HEK293 (cell line): ENCODE data around the gene RNF215.

Experiments
- CTCF ChIA-PET: fragments of 350-600 bp; formaldehyde crosslinking; extraction: SDS; loops from one replicate; lab custom pipeline; 2021; ENCODE audit warnings: antibody characterized with exemption; lab: Yijun Ruan, JAX
- POLR2A ChIA-PET: fragments of 300-600 bp; formaldehyde crosslinking; extraction: SDS; loops from one replicate; lab custom pipeline; 2020; ENCODE audit warnings: antibody characterized with exemption, inconsistent platforms; lab: Yijun Ruan, JAX
- H3K27ac ChIP-seq: fragments of 200-500 bp; sonication (Bioruptor generic); 2 replicates; pipeline ENCODE4 v1.5.1; 2014; ENCODE audit warnings: low read depth, low read length, control low read depth, inconsistent platforms; ENCODE audit errors: extremely low read depth
- H3K36me3 ChIP-seq, 2 experiments: fragments of 200-500 bp in 1 of 2; sonication (Bioruptor generic) in 1 of 2; 1 replicate in 1 of 2; 2 replicates in 1 of 2; pipeline ENCODE4 v1.5.1; 2014 to 2017; ENCODE audit warnings: inconsistent platforms in 2 of 2, low read length in 2 of 2; ENCODE audit not compliant: control insufficient read depth in 2 of 2, insufficient read depth in 1 of 2
- H3K4me1 ChIP-seq: fragments of 200-500 bp; sonication (Bioruptor generic); 2 replicates; pipeline ENCODE4 v1.5.1; 2014; ENCODE audit warnings: mild to moderate bottlenecking, low read length, inconsistent platforms; ENCODE audit not compliant: control insufficient read depth, insufficient read depth
- H3K4me3 ChIP-seq: 2 replicates; pipeline ENCODE4 v1.5.1; 2011; ENCODE audit warnings: low read depth, mild to moderate bottlenecking, control low read depth, low read length, moderate library complexity
- H3K9me3 ChIP-seq: fragments of 200-500 bp; sonication (Bioruptor generic); 2 replicates; pipeline ENCODE4 v1.5.1; 2014; ENCODE audit warnings: low read depth, low read length, inconsistent platforms; ENCODE audit not compliant: control insufficient read depth, insufficient read depth
- KLF16 ChIP-seq: fragments of 450-650 bp; formaldehyde crosslinking; IDR thresholded peaks from 2 replicates; pipeline ENCODE4 v1.5.1; 2017; ENCODE audit warnings: missing biosample characterization, missing genetic modification characterization
- SCRT2 ChIP-seq: fragments of 450-650 bp; formaldehyde crosslinking; IDR thresholded peaks from 2 replicates; pipeline ENCODE4 v1.5.1; 2016; ENCODE audit warnings: missing biosample characterization, missing genetic modification characterization
- ZBTB44 ChIP-seq: fragments of 450-650 bp; IDR thresholded peaks from 2 replicates; pipeline ENCODE4 v1.5.1; 2018; ENCODE audit warnings: missing biosample characterization, mild to moderate bottlenecking, missing genetic modification characterization
- ZFHX2 ChIP-seq: fragments of 450-650 bp; formaldehyde crosslinking; conservative IDR thresholded peaks from 2 replicates; pipeline ENCODE4 v1.5.1; 2016; ENCODE audit warnings: missing biosample characterization, missing genetic modification characterization
- ZNF184 ChIP-seq: fragments of 450-650 bp; IDR thresholded peaks from 2 replicates; pipeline ENCODE4 v1.5.1; 2018; ENCODE audit warnings: missing biosample characterization, mild to moderate bottlenecking, missing genetic modification characterization
- ZNF544 ChIP-seq: fragments of 450-650 bp; formaldehyde crosslinking; IDR thresholded peaks from 2 replicates; pipeline ENCODE4 v1.5.0; 2017; ENCODE audit warnings: missing biosample characterization, missing genetic modification characterization
- ZNF707 ChIP-seq: fragments of 450-650 bp; formaldehyde crosslinking; IDR thresholded peaks from 2 replicates; pipeline ENCODE4 v1.5.1; 2016; ENCODE audit warnings: missing biosample characterization, missing genetic modification characterization
- ZNF777 ChIP-seq: fragments of 450-650 bp; formaldehyde crosslinking; IDR thresholded peaks from 2 replicates; pipeline ENCODE4 v1.5.1; 2017; ENCODE audit warnings: missing biosample characterization, missing genetic modification characterization, borderline replicate concordance
- TF ChIP-seq, protein P1 (sequence below): fragments of 450-650 bp; formaldehyde crosslinking; IDR thresholded peaks from 2 replicates; pipeline ENCODE4 v1.5.1; 2016; ENCODE audit warnings: missing biosample characterization, missing genetic modification characterization

RNF215 gene

GRCh38 chr22:30333707-30334087, 53.5 kb downstream of the RNF215 start:
- no peak overlapping the region for H3K27ac ChIP-seq
- ChIA-PET POLR2A (interaction anchor here (2.2 kb wide), 1 partner anchor 23 kb away, joined by 11 read pairs; the partner anchor contains the start of genes CCDC157 and SF3A1), CTCF (interaction anchor here (0.9 to 1.1 kb wide), 2 partner anchors 46 to 57 kb away, joined by 4 read pairs; no protein-coding TSS in a partner anchor)
- peaks cover 53 to 85% of the 10 kb centered on the region in 2 experiments for H3K36me3 ChIP-seq
- no peaks in the 10 kb centered on the region for H3K4me1 ChIP-seq
- no peak overlapping the region for H3K4me3 ChIP-seq
- TF ChIP-seq ZNF184 (tag by site-specific recombination), result no peak
- no peak for TF ChIP-seq KLF16 (tag by site-specific recombination)
- H3K9me3 ChIP-seq, result no peaks in the 10 kb centered on the region

DNA sequence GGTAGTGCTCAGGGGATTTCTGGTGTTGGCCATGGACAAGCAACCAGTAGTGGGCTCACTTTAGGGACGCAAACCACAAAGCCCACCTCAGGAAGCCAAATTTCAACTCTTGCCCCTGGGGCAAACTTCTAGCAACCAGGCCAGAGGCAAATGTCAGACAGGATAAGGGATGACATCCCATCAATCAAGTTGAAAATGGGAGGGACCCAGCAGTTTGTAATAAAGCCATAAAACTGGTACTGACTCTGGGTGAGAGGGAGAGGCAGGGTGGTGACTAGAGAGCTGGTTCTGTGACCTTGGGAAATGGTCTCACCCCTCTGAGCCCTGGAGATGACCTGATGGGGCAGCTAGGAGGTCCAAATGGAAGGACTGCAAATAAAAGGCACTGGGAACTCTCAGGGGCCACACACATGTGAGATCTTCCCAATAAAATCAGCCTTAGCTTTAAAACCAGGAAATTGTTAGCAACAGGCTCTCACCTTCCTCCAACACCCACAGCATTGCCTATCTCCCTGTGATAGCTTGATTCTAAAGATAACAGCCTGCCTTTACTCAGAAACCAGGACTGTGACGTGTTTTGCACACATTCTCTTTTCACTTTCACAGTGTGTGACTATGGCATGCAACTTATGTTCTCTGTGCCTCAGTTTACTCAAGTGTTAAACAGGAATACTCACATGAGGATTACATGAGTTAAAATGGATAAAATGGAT, 54.1 kb downstream of the RNF215 start:
- CTCF ChIA-PET, result interaction anchor here (0.7 to 1.1 kb wide), 3 partner anchors 45 to 64 kb away, joined by 3 to 4 read pairs (median 4); no protein-coding TSS in a partner anchor
- Histone ChIP-seq H3K27ac (no peak overlapping the region), H3K4me3 (no peak overlapping the region), H3K9me3 (no peaks in the 10 kb centered on the region), H3K4me1 (no peaks in the 10 kb centered on the region), H3K36me3 (peaks cover 48 to 84% of the 10 kb centered on the region in 2 experiments)
- TF ChIP-seq SCRT2 (tag by site-specific recombination) (peak; percentile 23; the same call in 1 of the 2 replicates), ZNF777 (no peak)
- TF ChIP-seq, protein P1, sequence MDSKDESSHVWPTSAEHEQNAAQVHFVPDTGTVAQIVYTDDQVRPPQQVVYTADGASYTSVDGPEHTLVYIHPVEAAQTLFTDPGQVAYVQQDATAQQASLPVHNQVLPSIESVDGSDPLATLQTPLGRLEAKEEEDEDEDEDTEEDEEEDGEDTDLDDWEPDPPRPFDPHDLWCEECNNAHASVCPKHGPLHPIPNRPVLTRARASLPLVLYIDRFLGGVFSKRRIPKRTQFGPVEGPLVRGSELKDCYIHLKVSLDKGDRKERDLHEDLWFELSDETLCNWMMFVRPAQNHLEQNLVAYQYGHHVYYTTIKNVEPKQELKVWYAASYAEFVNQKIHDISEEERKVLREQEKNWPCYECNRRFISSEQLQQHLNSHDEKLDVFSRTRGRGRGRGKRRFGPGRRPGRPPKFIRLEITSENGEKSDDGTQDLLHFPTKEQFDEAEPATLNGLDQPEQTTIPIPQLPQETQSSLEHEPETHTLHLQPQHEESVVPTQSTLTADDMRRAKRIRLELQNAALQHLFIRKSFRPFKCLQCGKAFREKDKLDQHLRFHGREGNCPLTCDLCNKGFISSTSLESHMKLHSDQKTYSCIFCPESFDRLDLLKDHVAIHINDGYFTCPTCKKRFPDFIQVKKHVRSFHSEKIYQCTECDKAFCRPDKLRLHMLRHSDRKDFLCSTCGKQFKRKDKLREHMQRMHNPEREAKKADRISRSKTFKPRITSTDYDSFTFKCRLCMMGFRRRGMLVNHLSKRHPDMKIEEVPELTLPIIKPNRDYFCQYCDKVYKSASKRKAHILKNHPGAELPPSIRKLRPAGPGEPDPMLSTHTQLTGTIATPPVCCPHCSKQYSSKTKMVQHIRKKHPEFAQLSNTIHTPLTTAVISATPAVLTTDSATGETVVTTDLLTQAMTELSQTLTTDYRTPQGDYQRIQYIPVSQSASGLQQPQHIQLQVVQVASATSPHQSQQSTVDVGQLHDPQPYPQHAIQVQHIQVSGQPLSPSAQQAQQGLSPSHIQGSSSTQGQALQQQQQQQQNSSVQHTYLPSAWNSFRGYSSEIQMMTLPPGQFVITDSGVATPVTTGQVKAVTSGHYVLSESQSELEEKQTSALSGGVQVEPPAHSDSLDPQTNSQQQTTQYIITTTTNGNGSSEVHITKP (tag by site-specific recombination), result no peak
- POLR2A ChIA-PET, result interaction anchor here (0.5 to 2.2 kb wide), 2 partner anchors 23 to 251 kb away, joined by 4 to 11 read pairs; partner anchors contain the start of genes CCDC157 and SF3A1

- TF ChIP-seq ZFHX2 (no peak), ZNF707 (tag by site-specific recombination) (no peak), ZNF544 (tag by site-specific recombination) (no peak), ZBTB44 (no peak)
- Histone ChIP-seq H3K4me1 (peaks cover 4% of the 10 kb centered on the region; the same call in 1 of the 2 replicates), H3K27ac (no peak overlapping the region), H3K36me3 (peaks cover 47 to 78% of the 10 kb centered on the region in 2 experiments), H3K9me3 (no peaks in the 10 kb centered on the region), H3K4me3 (no peak overlapping the region)
- ChIA-PET POLR2A (interaction anchor here (0.5 to 2.2 kb wide), 3 partner anchors 9 to 252 kb away, joined by 4 to 11 read pairs (median 4); partner anchors contain the start of genes CCDC157 and SF3A1), CTCF (interaction anchor here (0.7 to 1.1 kb wide), 5 partner anchors 9 to 64 kb away, joined by 3 to 4 read pairs (median 4); no protein-coding TSS in a partner anchor)
Measured at GRCh38 chr22:30332551-30332950, 54.7 kb downstream of the RNF215 start.
